T-helper 17 cell (primary cell): ENCODE measurements around the gene ZBTB21. TPM values are rescaled to one million over a fixed set of nuclear protein-coding genes. Genes with fewer than 3 reads are reported as not detected.

Experiments used
- total RNA-seq, 4 donors: library from RNA in 2 of 4; stranded (reverse) in 2 of 4; gene quantifications; one replicate each; pipeline ENCODE4 v1.2.3 and lab custom pipeline; 2022 to 2026

Gene ZBTB21
- total RNA-seq, 2 donors from 2014 or later = 110 to 118 TPM

Other genes with a start within 250 kb of the ZBTB21 start
- gene RIPK4, start 243.3 kb downstream of the ZBTB21 start, total RNA-seq = under 1 TPM; 0.37 to 0.50 TPM
- gene PRDM15, start 131.0 kb downstream of the ZBTB21 start, total RNA-seq = 10 to 100 TPM; 11.0 to 13.4 TPM
- gene C2CD2, start 56.3 kb downstream of the ZBTB21 start, total RNA-seq = 1 to 10 TPM; 3.7 to 6.0 TPM
- gene UMODL1, start 61.0 kb upstream of the ZBTB21 start, total RNA-seq = under 1 TPM; 0.23 to 0.99 TPM
- 10 to 100 TPM; 43.4 to 75.0 TPM for gene ABCG1, start 208.8 kb upstream of the ZBTB21 start, total RNA-seq